Central memory CD8-positive, alpha-beta T cell (primary cell): ENCODE measurements around the gene MAP3K10.
"Not testable (repeated sequence)": the region's sequence is repeated elsewhere in the genome, so short reads cannot be mapped to it uniquely, and the experiment has no call there.

ENCODE experiments used
- ATAC-seq: fragments of 150-1000 bp; cut with Tn5 transposase; replicated peaks from 2 replicates; pipeline ENCODE4 v1.10.0; 2022; ENCODE audit warnings: mild to moderate bottlenecking, moderate FRiP score, moderate number of reproducible peaks; ENCODE audit not compliant: poor library complexity, severe bottlenecking; ENCODE audit errors: extremely low read depth
- DNase-seq, 2 donors: peaks; one replicate each; pipeline ENCODE4 v3.0.0; 2021; ENCODE audit warnings: low spot score in 2 of 2
- H3K27ac Mint-ChIP-seq: one replicate; pipeline ENCODE4 v1.8.0; 2022; ENCODE audit warnings: low read depth, mild to moderate bottlenecking, moderate library complexity, mixed read lengths
- H3K27me3 Mint-ChIP-seq: one replicate; pipeline ENCODE4 v1.8.0; 2022; ENCODE audit warnings: mixed read lengths
- H3K36me3 Mint-ChIP-seq: one replicate; pipeline ENCODE4 v1.8.0; 2022; ENCODE audit warnings: mild to moderate bottlenecking, moderate library complexity, mixed read lengths; ENCODE audit not compliant: insufficient read depth
- H3K4me1 Mint-ChIP-seq: one replicate; pipeline ENCODE4 v1.8.0; 2022; ENCODE audit warnings: mixed read lengths
- H3K4me3 Mint-ChIP-seq: one replicate; pipeline ENCODE4 v1.8.0; 2022; ENCODE audit warnings: mild to moderate bottlenecking, moderate library complexity, mixed read lengths
- H3K9me3 Mint-ChIP-seq: one replicate; pipeline ENCODE4 v1.8.0; 2022; ENCODE audit warnings: mixed read lengths

The MAP3K10 gene

GRCh38 chr19:40213882-40214570, 22.8 kb downstream of the MAP3K10 start:
- DNase-seq (no peak), ATAC-seq (no peak)
- H3K4me3 Mint-ChIP-seq, result no peak overlapping the region
- no peaks in the 10 kb centered on the region for H3K9me3 Mint-ChIP-seq
- peaks cover 6% of the 10 kb centered on the region for H3K36me3 Mint-ChIP-seq
- H3K4me1 Mint-ChIP-seq, result no peaks in the 10 kb centered on the region
- H3K27me3 Mint-ChIP-seq, result peaks cover 20% of the 10 kb centered on the region
- H3K27ac Mint-ChIP-seq, result no peak overlapping the region

DNA sequence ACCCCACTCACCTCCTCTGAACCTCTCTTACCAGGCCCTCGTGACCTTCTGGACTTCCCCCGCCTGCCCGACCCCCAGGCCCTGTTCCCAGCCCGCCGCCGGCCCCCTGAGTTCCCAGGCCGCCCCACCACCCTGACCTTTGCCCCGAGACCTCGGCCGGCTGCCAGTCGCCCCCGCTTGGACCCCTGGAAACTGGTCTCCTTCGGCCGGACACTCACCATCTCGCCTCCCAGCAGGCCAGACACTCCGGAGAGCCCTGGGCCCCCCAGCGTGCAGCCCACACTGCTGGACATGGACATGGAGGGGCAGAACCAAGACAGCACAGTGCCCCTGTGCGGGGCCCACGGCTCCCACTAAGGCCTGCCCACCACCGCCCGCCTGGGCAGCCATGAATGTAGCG, 23.7 kb downstream of the MAP3K10 start:
- Mint-ChIP-seq H3K4me1 (no peaks in the 10 kb centered on the region), H3K9me3 (no peaks in the 10 kb centered on the region), H3K27me3 (peaks cover 29% of the 10 kb centered on the region), H3K4me3 (no peak overlapping the region), H3K27ac (no peak overlapping the region), H3K36me3 (peaks cover 4% of the 10 kb centered on the region)
- DNase-seq (no peak), ATAC-seq (no peak)

DNA sequence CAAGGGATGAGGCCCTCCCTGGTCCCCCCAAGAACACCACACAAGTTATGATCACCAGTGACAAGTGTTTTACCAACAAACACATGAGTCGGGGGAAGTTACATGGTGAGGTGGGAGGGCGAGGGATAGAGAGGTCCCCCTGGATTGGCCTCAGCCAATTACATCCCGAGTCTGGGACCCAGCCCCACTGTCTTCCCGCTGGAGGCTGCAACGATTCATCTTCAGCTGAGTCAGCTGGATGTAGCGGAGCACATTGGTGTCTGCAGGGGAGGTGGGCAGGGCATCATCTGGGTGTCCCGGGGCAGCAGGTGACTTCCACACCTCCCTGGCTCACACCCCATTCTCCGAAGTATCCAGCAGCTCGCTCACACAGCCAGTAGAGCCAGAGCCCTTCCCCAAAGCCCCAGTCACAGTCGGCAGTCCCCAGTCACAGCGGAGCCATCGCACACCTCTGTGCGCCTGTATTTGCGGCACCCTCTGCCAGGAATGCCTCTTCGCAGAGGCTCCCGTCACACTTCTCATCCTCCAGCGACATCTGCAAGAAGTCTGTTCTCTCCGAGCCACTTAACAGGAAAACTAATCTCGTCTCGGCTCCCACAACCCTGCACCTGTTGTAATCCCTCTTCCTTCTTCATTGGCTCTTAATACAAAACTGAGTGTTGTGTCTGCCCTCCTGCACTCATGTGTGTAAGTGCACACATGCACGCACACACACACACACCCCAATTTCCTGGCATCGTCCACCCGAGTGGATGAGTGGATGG, 25.0 kb downstream of the MAP3K10 start:
- ATAC-seq (no peak), DNase-seq (no peak)
- Mint-ChIP-seq H3K4me1 (no peaks in the 10 kb centered on the region), H3K4me3 (no peak overlapping the region), H3K27ac (no peak overlapping the region), H3K36me3 (peaks cover 3% of the 10 kb centered on the region), H3K9me3 (no peaks in the 10 kb centered on the region), H3K27me3 (peaks cover 35% of the 10 kb centered on the region)

DNA sequence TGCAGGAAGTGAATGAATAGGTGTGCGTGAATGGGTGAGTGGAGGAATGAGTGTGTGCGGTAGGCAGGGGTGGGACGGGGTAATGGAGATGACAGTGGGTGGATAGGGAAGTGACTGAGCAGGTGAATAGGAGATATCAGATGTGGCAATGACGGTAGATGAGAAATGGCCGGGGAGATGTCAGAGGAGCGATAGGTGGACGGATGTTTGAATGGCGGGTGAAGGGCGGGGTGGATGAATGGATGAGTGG, 25.5 kb downstream of the MAP3K10 start:
- DNase-seq (no peak), ATAC-seq (no peak)
- peaks cover under 1% of the 10 kb centered on the region for H3K9me3 Mint-ChIP-seq
- H3K4me3 Mint-ChIP-seq, result no peak overlapping the region
- peaks cover 39% of the 10 kb centered on the region for H3K27me3 Mint-ChIP-seq
- peaks cover under 1% of the 10 kb centered on the region for H3K4me1 Mint-ChIP-seq
- peaks cover 4% of the 10 kb centered on the region for H3K36me3 Mint-ChIP-seq
- no peak overlapping the region for H3K27ac Mint-ChIP-seq

GRCh38 chr19:40217027-40217810, 26.0 kb downstream of the MAP3K10 start:
- peaks cover 8% of the 10 kb centered on the region for H3K36me3 Mint-ChIP-seq
- H3K4me3 Mint-ChIP-seq, result no peak overlapping the region
- peaks cover 44% of the 10 kb centered on the region for H3K27me3 Mint-ChIP-seq
- peaks cover 6% of the 10 kb centered on the region for H3K4me1 Mint-ChIP-seq
- H3K9me3 Mint-ChIP-seq, result peaks cover 5% of the 10 kb centered on the region
- no peak overlapping the region for H3K27ac Mint-ChIP-seq
- ATAC-seq, result no peak
- DNase-seq, result no peak

- peak; percentile 49 for ATAC-seq
- peaks cover 8% of the 10 kb centered on the region for H3K4me1 Mint-ChIP-seq
- H3K4me3 Mint-ChIP-seq, result no peak within 1 kb of the TSS
- peaks cover 47% of the 10 kb centered on the region for H3K27me3 Mint-ChIP-seq
- H3K9me3 Mint-ChIP-seq, result peaks cover 6% of the 10 kb centered on the region
- DNase-seq, result peak; percentile 27 to 46
- H3K27ac Mint-ChIP-seq, result no peak within 1 kb of the TSS
- H3K36me3 Mint-ChIP-seq, result peaks cover 8% of the 10 kb centered on the region
Observed at GRCh38 chr19:40217934-40218890, 27.0 kb downstream of the MAP3K10 start, which contains the start of gene TTC9B. TSS of gene TTC9B (minus strand) at chr19:40218384. CDS start at chr19:40218381, 3 bp downstream.

GRCh38 chr19:40219029-40219428, 27.8 kb downstream of the MAP3K10 start:
- H3K4me1 Mint-ChIP-seq, H3K27ac Mint-ChIP-seq, H3K36me3 Mint-ChIP-seq, H3K4me3 Mint-ChIP-seq, ATAC-seq, H3K9me3 Mint-ChIP-seq, DNase-seq: not testable (repeated sequence)
- H3K27me3 Mint-ChIP-seq, result peaks cover 49% of the 10 kb centered on the region

- H3K9me3 Mint-ChIP-seq, result peaks cover 6% of the 10 kb centered on the region
- DNase-seq, result no peak
- ATAC-seq, result no peak
- peaks cover 9% of the 10 kb centered on the region for H3K36me3 Mint-ChIP-seq
- no peak overlapping the region for H3K4me3 Mint-ChIP-seq
- H3K27ac Mint-ChIP-seq, result no peak overlapping the region
- peaks cover 8% of the 10 kb centered on the region for H3K4me1 Mint-ChIP-seq
- H3K27me3 Mint-ChIP-seq, result peaks cover 57% of the 10 kb centered on the region
Observed at GRCh38 chr19:40219721-40220276, 28.6 kb downstream of the MAP3K10 start.

DNA sequence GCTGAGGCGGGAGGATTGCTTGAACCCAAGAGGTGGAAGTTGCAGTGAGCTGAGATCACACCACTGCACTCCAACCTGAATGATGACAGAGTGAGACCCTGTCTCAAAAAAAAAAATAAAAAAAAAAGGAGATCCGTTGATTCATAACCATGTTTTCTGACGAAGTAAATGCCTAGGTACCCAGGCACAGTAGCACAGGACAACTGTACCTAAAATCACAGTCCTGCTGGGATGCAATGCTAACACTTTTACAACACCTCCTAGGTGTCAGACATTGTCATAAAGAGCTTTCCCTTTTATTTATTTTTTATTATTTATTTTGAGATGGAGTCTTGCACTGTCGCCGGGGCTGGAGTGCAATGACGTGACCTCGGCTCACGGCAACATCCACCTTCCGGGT, 29.4 kb downstream of the MAP3K10 start:
- DNase-seq (no peak), ATAC-seq (no peak)
- Mint-ChIP-seq H3K4me3 (no peak overlapping the region), H3K36me3 (peaks cover 9% of the 10 kb centered on the region), H3K27me3 (peaks cover 66% of the 10 kb centered on the region), H3K4me1 (peaks cover 13% of the 10 kb centered on the region), H3K27ac (no peak overlapping the region), H3K9me3 (peaks cover 6% of the 10 kb centered on the region)

- Mint-ChIP-seq H3K4me1 (peaks cover 25% of the 10 kb centered on the region), H3K27me3 (peaks cover 70% of the 10 kb centered on the region), H3K36me3 (peaks cover 13% of the 10 kb centered on the region), H3K27ac (peak overlapping the region; percentile 61), H3K4me3 (peak overlapping the region; percentile 57), H3K9me3 (peaks cover 6% of the 10 kb centered on the region)
- DNase-seq (peak; percentile 58 to 73), ATAC-seq (peak; percentile 90)
Observed at GRCh38 chr19:40221858-40222619, 30.8 kb downstream of the MAP3K10 start.

GRCh38 chr19:40223135-40223822, 32.1 kb downstream of the MAP3K10 start:
- Mint-ChIP-seq H3K27ac (no peak overlapping the region), H3K4me3 (no peak overlapping the region), H3K27me3 (peaks cover 67% of the 10 kb centered on the region), H3K4me1 (peaks cover 25% of the 10 kb centered on the region), H3K9me3 (peaks cover 6% of the 10 kb centered on the region), H3K36me3 (peaks cover 13% of the 10 kb centered on the region)
- no peak for DNase-seq
- ATAC-seq, result no peak
